ENCODE data around the gene ABCD1. TPM values are rescaled to one million over a fixed set of nuclear protein-coding genes. Genes with fewer than 3 reads are reported as not detected.

Gene ABCD1
- total and polyA plus RNA-seq, 9 of the 15 experiments (the other 6 are each of a cell fraction or from before 2014, with no cell fraction given), result 0.07 to 6.9 (median 2.2) TPM

GRCh38 chrX:153714256-153714655, 10.4 kb upstream of the ABCD1 start (continued):
- TF ChIP-seq THRA (IDR thresholded peaks at IDR 0.05) (no peak), BMI1 (IDR thresholded peaks at IDR 0.05; ENCODE audit: low read length) (no peak), ATF4 (CRISPR knock-in tag; IDR thresholded peaks at IDR 0.05) (no peak)

GRCh38 chrX:153717445-153717844, 7.2 kb upstream of the ABCD1 start:
- 91% methylated on average over 9 of the region's 9 CpGs for WGBS (ENCODE audit: insufficient coverage, low coverage, missing lambda C conversion rate)
- Histone ChIP-seq H3K4me3 (no peak overlapping the region), H3K27me3 (ENCODE audit: control insufficient read depth in 2 of 2, insufficient read depth in 2 of 2, low read length in 2 of 2) (no peaks in the 10 kb centered on the region), H3K9me3 (replicated peaks; ENCODE audit: control insufficient read depth, insufficient read depth, low read depth, low read length) (no peaks in the 10 kb centered on the region), H4K20me1 (replicated peaks; ENCODE audit: control insufficient read depth, insufficient read depth, low read length) (no peaks in the 10 kb centered on the region), H3K36me3 (ENCODE audit: control insufficient read depth, insufficient read depth, low read length) (peaks cover 85% of the 10 kb centered on the region), H3K9ac (ENCODE audit: insufficient read depth in 1 of 2, low read depth in 2 of 2, low read length in 2 of 2) (no peak overlapping the region), H3K9me1 (ENCODE audit: control insufficient read depth, insufficient read depth, low read length) (no peaks in the 10 kb centered on the region), H2AFZ (ENCODE audit: low read depth, low read length) (no peak overlapping the region), H3K4me2 (ENCODE audit: insufficient read depth, low read length) (no peak overlapping the region), H3K79me2 (ENCODE audit: control insufficient read depth, insufficient read depth, low read length) (peaks cover 34% of the 10 kb centered on the region), H3K27ac (ENCODE audit: extremely low read depth, low read depth, low read length) (no peak overlapping the region), H3K4me1 (replicated peaks in 1 of 2; ENCODE audit: control insufficient read depth in 2 of 2, insufficient read depth in 2 of 2, low read length in 2 of 2) (peaks cover 1 to 7% of the 10 kb centered on the region in 2 experiments; a peak in 4 of 5 replicates)
- ATAC-seq, result no peak
- ChIA-PET POLR2A (no interaction called here), CTCF (ENCODE audit: low intra/inter-chr PET ratio) (interaction anchor here (0.7 kb wide), 1 partner anchor 1368 kb away, joined by 3 read pairs; no protein-coding TSS in a partner anchor)
- in situ Hi-C loops (cut with MboI), result no loop called here
- DNase-seq (ENCODE audit: extremely low read depth in 1 of 4, low spot score in 3 of 4), result no peak
- intact Hi-C loops (cut with micrococcal nuclease), result no loop called here
- FAIRE-seq, result no peak
- no TSS peak for BruUV-seq (replicated peaks)
- TF ChIP-seq SFPQ (IDR thresholded peaks at IDR 0.05; ENCODE audit: low read depth, low read length) (no peak), DMBX1 (CRISPR knock-in tag; IDR thresholded peaks at IDR 0.05; ENCODE audit: borderline replicate concordance) (no peak), ZNF589 (CRISPR knock-in tag; IDR thresholded peaks at IDR 0.05; ENCODE audit: low read depth) (no peak), CBX5 (IDR thresholded peaks at IDR 0.05; ENCODE audit: borderline replicate concordance, low read depth) (no peak), FIP1L1 (IDR thresholded peaks at IDR 0.05; ENCODE audit: low read depth, low read length, poor library complexity, severe bottlenecking) (no peak), NR2C2 (CRISPR knock-in tag; IDR thresholded peaks at IDR 0.05) (no peak), NR2C2 (tag; IDR thresholded peaks at IDR 0.05) (no peak), ELF4 (CRISPR knock-in tag; IDR thresholded peaks at IDR 0.05) (no peak), ZNF175 (CRISPR knock-in tag; IDR thresholded peaks at IDR 0.05; ENCODE audit: low read depth) (no peak), MCM3 (IDR thresholded peaks at IDR 0.05) (no peak), NFIX (CRISPR knock-in tag; IDR thresholded peaks at IDR 0.05; ENCODE audit: low read depth) (no peak)
